Measurements from ENCODE around the gene LMBR1. TPM values are rescaled to one million over a fixed set of nuclear protein-coding genes. Genes with fewer than 3 reads are reported as not detected.

The LMBR1 gene
- total RNA-seq, 1 experiment from 2014 or later, result 91.1 TPM

DNA sequence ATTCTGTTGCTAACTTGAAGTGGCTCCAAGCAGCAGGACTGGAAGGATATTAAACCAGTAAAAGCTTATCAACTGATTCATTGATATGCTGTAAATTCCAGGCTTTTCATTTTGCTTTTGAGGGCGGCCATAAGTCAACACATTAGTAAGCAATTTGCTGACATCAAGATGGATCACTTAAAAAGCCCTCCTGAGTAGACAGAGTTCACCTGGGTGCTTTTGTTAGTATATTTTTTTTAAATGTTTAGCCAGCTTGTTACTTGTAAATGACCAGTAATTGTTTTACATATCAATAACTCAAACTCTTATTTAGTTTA is 225.9 kb downstream of the LMBR1 start:
- H3K36me3 Mint-ChIP-seq (ENCODE audit: insufficient read depth, unreplicated experiment), result peaks cover 7% of the 10 kb centered on the region
- CTCF ChIA-PET, result no interaction called here
- no peak overlapping the region for H3K27ac Mint-ChIP-seq (ENCODE audit: unreplicated experiment)
- intact Hi-C loops (cut with micrococcal nuclease; ENCODE audit: unreplicated experiment), result no loop called here
- H3K9me3 Mint-ChIP-seq (ENCODE audit: low read depth, unreplicated experiment), result no peaks in the 10 kb centered on the region
- no peaks in the 10 kb centered on the region for H3K4me1 Mint-ChIP-seq (ENCODE audit: low read depth, unreplicated experiment)
- DNase-seq, result no peak
- H3K27me3 Mint-ChIP-seq (ENCODE audit: unreplicated experiment), result no peaks in the 10 kb centered on the region
- H3K4me3 Mint-ChIP-seq (ENCODE audit: low read depth, unreplicated experiment), result no peak overlapping the region
- no TSS peak for BruUV-seq (replicated peaks)
- no peak for TF ChIP-seq CTCF (IDR thresholded peaks at IDR 0.05; ENCODE audit: unreplicated experiment)

GRCh38 chr7:156666368-156667109 is 226.4 kb downstream of the LMBR1 start:
- no peak for TF ChIP-seq CTCF (IDR thresholded peaks at IDR 0.05; ENCODE audit: unreplicated experiment)
- no peak overlapping the region for H3K27ac Mint-ChIP-seq (ENCODE audit: unreplicated experiment)
- no TSS peak for BruUV-seq (replicated peaks)
- H3K27me3 Mint-ChIP-seq (ENCODE audit: unreplicated experiment), result no peaks in the 10 kb centered on the region
- H3K4me3 Mint-ChIP-seq (ENCODE audit: low read depth, unreplicated experiment), result no peak overlapping the region
- CTCF ChIA-PET, result no interaction called here
- no peaks in the 10 kb centered on the region for H3K9me3 Mint-ChIP-seq (ENCODE audit: low read depth, unreplicated experiment)
- no peak for DNase-seq
- peaks cover 7% of the 10 kb centered on the region for H3K36me3 Mint-ChIP-seq (ENCODE audit: insufficient read depth, unreplicated experiment)
- no peaks in the 10 kb centered on the region for H3K4me1 Mint-ChIP-seq (ENCODE audit: low read depth, unreplicated experiment)
- intact Hi-C loops (cut with micrococcal nuclease; ENCODE audit: unreplicated experiment), result no loop called here

DNA sequence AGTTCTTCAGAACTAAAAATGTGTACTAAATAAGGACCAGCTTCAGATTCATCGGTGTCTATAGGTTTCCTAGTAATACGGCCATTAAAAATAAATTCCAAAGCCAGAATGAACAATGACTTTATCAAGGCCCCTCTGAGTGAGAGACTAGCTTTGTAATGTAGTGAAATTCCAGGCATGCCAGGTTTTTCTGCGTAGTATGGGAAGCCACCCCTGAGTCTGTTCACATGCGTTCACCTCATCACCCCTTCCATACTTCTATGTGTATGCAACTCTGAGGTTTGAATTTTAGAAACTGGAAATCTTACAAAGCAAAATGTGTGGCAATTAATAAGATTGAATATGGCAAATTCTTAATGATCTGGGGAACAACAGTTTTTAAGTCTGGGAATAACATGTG is 227.9 kb downstream of the LMBR1 start:
- Mint-ChIP-seq H3K4me1 (ENCODE audit: low read depth, unreplicated experiment) (no peaks in the 10 kb centered on the region), H3K4me3 (ENCODE audit: low read depth, unreplicated experiment) (no peak overlapping the region), H3K9me3 (ENCODE audit: low read depth, unreplicated experiment) (no peaks in the 10 kb centered on the region), H3K36me3 (ENCODE audit: insufficient read depth, unreplicated experiment) (peaks cover 7% of the 10 kb centered on the region), H3K27ac (ENCODE audit: unreplicated experiment) (no peak overlapping the region), H3K27me3 (ENCODE audit: unreplicated experiment) (no peaks in the 10 kb centered on the region)
- TF ChIP-seq CTCF (IDR thresholded peaks at IDR 0.05; ENCODE audit: unreplicated experiment), result no peak
- intact Hi-C loops (cut with micrococcal nuclease; ENCODE audit: unreplicated experiment), result no loop called here
- DNase-seq, result no peak
- CTCF ChIA-PET, result no interaction called here
- no TSS peak for BruUV-seq (replicated peaks)

DNA sequence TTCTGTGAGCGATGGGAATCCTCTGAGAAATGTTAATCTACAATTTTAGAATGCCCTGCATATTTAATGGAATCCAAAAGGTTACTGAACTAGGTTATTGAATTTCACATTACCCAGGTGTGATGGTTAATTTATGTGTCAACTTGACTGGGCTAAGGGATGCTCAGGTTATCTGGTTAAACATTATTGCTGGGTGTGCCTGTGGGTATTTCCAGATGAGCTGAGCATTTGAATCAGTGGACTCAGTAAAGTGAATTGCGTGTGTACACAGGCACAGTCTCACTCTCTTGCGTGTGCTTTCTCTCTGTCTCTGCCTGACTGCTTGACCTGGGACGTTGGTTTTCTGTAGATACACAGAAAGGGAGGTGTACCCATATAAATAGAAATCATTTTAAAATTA is 230.7 kb downstream of the LMBR1 start:
- no peak for TF ChIP-seq CTCF (IDR thresholded peaks at IDR 0.05; ENCODE audit: unreplicated experiment)
- no peak overlapping the region for H3K27ac Mint-ChIP-seq (ENCODE audit: unreplicated experiment)
- no TSS peak for BruUV-seq (replicated peaks)
- H3K9me3 Mint-ChIP-seq (ENCODE audit: low read depth, unreplicated experiment), result no peaks in the 10 kb centered on the region
- H3K4me3 Mint-ChIP-seq (ENCODE audit: low read depth, unreplicated experiment), result no peak overlapping the region
- DNase-seq, result no peak
- CTCF ChIA-PET, result no interaction called here
- peaks cover 12% of the 10 kb centered on the region for H3K36me3 Mint-ChIP-seq (ENCODE audit: insufficient read depth, unreplicated experiment)
- intact Hi-C loops (cut with micrococcal nuclease; ENCODE audit: unreplicated experiment), result no loop called here
- H3K27me3 Mint-ChIP-seq (ENCODE audit: unreplicated experiment), result no peaks in the 10 kb centered on the region
- H3K4me1 Mint-ChIP-seq (ENCODE audit: low read depth, unreplicated experiment), result no peaks in the 10 kb centered on the region

Data from Calu3 (cell line).